ENCODE results near the gene HOXB4.

The HOXB4 gene

DNA sequence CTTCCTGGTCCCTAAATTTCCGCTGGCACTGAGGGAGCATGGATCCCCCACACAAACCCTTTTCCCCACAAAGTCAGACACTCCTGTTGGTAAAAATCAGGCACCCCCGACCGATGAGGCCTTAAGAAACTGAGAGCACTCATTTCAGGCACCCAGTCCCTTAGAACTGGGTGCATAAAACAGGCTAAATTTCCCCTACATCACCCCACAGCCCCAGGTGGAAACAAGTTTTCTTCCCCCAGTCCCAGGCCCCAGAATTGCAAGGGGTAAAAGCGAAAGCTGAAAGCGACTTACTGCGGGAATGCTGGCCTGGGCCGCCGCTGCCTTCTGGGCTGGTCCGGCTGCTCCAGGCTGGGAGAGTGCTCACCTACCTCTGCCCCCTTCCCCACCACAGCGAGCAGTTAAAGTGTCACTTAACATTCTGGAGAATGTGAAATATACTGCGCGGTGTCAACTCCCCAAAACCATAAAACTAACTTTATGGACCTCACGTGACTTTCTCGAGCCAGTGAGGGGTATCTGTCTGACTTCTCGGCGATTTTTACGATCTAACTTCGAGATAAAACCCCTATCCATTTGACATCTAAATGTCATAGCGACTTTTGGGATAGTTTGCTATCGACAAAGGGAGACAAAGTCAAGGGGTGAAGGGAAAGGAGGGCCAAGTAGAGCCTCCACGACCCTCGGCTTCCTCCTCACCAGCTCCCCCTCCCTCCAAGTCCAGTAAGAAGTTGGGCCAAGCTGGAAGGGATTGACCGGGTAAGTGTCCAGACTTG is 11.9 kb upstream of the HOXB4 start, which contains the start of gene HOXB3:
Gene HOXB3, minus strand, starts transcription at position 411 of the 776 bp plus-strand sequence. CDS start 37,767 bp downstream, outside the sequence.
- DNase-seq (ENCODE audit: low read depth): no peak

DNA sequence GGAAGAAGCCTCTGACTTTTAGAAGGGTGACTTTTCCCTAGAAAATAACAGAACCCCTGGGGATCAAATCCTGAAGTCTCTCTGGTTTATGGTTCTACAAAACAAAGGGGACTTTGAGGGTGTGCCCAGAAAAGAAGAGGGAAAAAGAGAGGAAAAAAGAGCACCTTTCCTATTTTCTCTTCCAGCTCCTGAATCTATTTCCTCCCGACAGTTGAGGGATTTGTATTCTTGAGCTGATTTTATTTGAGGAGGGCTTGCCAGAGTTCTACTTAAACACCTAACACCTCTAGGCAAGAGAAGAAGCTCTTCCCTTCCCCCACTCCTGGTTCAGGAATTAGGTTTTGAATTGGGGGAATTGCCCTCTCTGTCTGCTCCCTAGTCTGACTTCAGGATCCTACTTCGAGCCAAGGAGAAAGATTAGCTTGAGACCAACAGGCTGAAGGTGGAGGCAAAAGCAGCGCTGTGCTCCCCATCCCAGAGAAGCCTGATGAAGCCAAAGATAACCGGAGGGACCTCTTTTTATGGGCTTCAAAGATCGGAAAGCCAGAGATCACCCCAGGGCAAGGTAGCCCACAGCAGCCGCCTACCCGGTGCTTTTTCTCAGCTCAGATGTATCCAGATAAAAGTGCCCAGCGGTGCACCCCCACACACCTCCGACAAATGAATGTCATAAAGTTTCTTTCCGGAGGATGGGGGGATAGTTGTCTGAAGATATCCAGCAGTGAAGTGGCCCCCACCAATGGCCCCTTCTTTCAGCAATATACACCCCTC is 11.1 kb upstream of the HOXB4 start:
- no peak for DNase-seq (ENCODE audit: low read depth)

- DNase-seq (ENCODE audit: low read depth): no peak
These were observed 10.4 kb upstream of the HOXB4 start for GRCh38 chr17:48588528-48588927.

DNA sequence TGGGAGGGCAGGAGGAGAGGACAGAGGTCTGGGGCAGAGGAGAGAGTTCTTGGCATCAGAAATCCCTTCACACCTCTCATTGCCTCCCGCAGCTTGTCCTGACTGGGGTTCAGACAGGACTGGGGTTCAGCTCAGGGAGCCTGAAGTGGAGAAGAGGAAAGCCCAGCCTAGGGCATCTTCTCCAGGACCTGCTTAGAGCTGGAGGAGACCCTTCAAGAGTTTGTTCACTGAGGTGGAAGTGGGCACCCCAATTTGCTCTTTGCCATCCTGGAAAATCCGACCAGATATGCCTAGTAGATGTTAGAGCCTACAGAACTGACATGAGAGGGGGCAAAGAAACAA is 9.9 kb upstream of the HOXB4 start:
- DNase-seq (ENCODE audit: low read depth): no peak

- no peak for DNase-seq (ENCODE audit: low read depth)
These were observed 9.3 kb upstream of the HOXB4 start for GRCh38 chr17:48587276-48588073.

DNA sequence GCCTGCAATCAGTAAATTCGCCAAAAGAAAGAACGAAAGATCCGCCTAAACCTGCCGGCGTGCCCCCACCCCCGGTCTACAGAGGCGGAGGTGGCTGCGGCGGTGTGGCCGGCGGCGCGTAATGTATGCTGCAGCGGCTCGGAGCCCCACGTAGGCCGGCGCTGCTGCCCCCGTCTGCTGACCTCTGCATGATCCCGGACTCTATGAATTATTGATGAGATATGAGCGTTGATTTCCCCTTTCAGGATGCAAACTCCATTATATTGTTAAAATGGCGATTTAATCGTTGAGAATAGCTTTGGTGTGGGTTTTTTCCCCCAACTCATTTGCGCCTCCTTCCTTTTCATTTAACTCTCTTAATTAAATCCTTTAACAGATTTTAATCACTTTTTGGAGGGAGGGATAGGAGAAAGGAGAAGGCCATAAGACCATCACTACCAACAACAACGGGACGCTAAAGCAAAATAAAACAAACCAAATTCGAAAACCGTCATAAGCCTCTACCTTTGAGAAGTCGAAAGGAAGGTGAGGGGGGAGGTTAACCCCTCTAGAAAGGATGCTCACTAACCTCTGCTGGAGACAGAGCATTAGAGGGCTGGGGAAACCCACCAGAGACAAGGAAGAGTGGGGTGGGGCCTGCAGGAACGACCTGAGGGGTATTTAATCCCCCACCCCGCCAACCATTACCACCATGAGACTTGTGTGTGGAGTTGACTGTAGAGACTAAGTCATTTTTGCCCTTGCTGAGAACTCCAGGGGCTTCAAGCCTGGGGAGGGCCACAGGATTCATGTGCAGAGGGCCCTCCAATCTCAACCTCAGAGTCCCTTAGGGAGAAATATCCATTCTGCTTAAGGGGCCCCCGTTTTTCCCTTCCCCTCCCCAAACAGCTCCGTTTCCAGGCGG is 8.5 kb upstream of the HOXB4 start:
- no peak for DNase-seq (ENCODE audit: low read depth)

- DNase-seq (ENCODE audit: low read depth): no peak
These were observed 6.1 kb upstream of the HOXB4 start for GRCh38 chr17:48584223-48584741.

GRCh38 chr17:48583708-48584222 is 5.6 kb upstream of the HOXB4 start:
- DNase-seq (ENCODE audit: low read depth): no peak

- no peak for DNase-seq (ENCODE audit: low read depth)
These were observed 4.6 kb upstream of the HOXB4 start for GRCh38 chr17:48582750-48583069.

DNA sequence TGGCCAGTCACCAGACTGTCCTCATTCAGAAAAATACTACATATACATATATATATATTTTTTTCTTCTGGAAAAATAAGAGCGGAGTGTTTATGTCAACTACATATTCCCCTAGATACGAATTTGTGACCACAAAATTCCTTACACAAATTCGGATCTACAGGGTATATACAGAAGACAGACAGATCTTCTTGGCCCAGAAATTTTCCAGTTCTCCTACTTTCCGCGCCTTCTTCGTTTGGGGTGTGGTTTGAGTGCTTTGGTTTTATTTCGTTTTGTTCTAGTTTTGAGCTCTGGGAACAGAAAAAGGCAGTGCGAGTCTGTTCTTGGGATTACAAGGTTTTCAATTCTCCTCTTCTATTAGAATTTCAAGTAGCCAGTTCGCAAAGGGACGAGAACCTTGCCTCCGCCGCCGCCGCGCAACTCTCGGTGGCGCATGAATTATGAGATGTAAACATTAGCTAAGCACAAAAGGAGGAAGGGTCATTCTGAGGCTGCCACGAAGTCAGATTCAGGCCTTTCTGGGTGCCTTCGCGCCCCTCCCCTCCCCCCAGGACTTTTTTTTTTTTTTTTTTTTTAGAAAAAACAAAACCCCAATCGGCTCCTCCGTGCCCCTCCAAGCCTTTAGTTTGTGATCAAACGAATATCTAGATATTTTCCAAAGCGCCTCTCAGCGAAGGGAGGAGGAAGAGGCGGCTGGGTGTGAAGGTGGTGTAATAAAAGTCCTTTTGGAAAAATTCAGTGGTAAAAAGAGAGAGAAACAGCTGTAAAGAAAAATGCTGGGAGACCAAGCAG is 1.8 kb upstream of the HOXB4 start:
- DNase-seq (ENCODE audit: low read depth): no peak

DNA sequence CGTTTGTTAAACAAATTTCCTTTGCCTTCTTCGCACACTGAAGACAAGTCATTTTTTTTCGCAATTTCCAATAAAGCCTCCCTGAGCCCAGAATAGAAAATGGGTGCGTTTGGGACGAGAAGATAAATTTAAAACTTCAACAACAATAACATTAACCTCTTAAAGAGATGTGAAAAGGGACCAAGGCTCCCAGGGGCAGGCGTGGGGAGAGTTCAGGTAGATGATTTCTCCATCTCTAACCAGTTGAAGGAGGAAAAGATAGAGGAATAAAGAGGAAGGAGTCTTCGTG is 1.3 kb upstream of the HOXB4 start:
- no peak for DNase-seq (ENCODE audit: low read depth)

GRCh38 chr17:48578616-48579470 is 693 bp upstream of the HOXB4 start:
- no peak for DNase-seq (ENCODE audit: low read depth)

- no peak for DNase-seq (ENCODE audit: low read depth)
These were observed 712 bp downstream of the HOXB4 start for GRCh38 chr17:48577330-48577945.

GRCh38 chr17:48576479-48577309 is 1.5 kb downstream of the HOXB4 start:
- DNase-seq (ENCODE audit: low read depth): no peak

- DNase-seq (ENCODE audit: low read depth): no peak
These were observed 2.3 kb downstream of the HOXB4 start for GRCh38 chr17:48575673-48576478.

- no peak for DNase-seq (ENCODE audit: low read depth)
These were observed 3.0 kb downstream of the HOXB4 start for GRCh38 chr17:48575066-48575582.

GRCh38 chr17:48574505-48575065 is 3.6 kb downstream of the HOXB4 start:
- no peak for DNase-seq (ENCODE audit: low read depth)

Measured in activated T-helper 1 cell treated with Interleukin-2 at 50 U/mL for 16 hours (primary cell).